ENCODE data around the gene IGFBP2. TPM values are rescaled to one million over a fixed set of nuclear protein-coding genes. Genes with fewer than 3 reads are reported as not detected.
A peak's percentile ranks its signal among the peaks of the same experiment; 100 is the strongest.

The IGFBP2 gene
- total RNA-seq, 2 donors from 2014 or later = 129 to 170 TPM

DNA sequence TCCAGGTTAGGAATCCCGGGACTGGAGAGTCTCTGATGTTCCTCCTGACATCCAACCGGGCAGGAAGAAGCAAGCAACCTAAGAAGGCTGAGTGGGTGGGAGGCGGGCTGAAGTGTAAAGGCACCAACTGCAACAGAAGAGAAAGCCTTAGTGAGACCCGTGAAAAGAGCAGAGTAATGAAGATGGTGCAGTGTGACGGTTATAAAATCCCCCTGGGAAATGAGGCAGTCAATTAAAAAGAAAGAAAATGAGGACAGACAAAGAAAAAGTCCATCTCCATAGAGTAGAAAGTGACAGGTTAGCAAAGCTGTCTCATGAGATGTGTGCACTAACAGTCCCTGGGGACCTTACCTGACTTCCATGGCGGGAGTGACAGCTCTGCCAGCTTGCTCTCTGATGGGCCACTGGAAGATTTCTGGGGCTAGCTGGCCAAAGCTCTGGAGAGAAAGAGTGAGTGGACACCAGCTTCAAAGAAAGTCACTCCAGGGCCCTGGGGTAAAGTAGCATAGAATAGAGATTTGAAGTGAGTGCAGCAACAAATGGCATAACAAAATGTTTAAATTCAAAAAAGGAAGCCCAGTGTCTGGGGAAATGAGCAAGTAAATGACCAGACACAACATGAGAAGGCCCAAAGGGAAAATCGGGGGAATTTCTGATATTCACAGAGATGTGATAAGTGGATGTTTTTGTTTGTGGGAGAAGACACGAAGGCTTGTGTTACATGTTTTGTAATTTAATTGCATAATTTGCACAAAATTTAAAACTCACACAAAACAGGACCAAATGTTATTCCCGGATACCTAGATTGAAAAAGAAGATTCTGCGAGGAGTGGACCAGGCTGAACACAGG, 44.1 kb upstream of the IGFBP2 start:
- no peak overlapping the region for H3K27ac ChIP-seq
- ATAC-seq (no peak), DNase-seq (no peak)
- no peaks in the 10 kb centered on the region for H3K36me3 ChIP-seq (replicated peaks in 1 of 2; ENCODE audit: insufficient read depth in 1 of 2, low read depth in 2 of 2)
- 88 to 93% methylated on average over 10 of the region's 10 CpGs for WGBS, 2 donors
- H3K4me1 ChIP-seq = peaks cover 9% of the 10 kb centered on the region
- no peak overlapping the region for H3K4me3 ChIP-seq
- TF ChIP-seq POLR2A (IDR thresholded peaks at IDR 0.05) = no peak
- TF ChIP-seq, protein P1, sequence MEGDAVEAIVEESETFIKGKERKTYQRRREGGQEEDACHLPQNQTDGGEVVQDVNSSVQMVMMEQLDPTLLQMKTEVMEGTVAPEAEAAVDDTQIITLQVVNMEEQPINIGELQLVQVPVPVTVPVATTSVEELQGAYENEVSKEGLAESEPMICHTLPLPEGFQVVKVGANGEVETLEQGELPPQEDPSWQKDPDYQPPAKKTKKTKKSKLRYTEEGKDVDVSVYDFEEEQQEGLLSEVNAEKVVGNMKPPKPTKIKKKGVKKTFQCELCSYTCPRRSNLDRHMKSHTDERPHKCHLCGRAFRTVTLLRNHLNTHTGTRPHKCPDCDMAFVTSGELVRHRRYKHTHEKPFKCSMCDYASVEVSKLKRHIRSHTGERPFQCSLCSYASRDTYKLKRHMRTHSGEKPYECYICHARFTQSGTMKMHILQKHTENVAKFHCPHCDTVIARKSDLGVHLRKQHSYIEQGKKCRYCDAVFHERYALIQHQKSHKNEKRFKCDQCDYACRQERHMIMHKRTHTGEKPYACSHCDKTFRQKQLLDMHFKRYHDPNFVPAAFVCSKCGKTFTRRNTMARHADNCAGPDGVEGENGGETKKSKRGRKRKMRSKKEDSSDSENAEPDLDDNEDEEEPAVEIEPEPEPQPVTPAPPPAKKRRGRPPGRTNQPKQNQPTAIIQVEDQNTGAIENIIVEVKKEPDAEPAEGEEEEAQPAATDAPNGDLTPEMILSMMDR (IDR thresholded peaks at IDR 0.05) = no peak
- no peaks in the 10 kb centered on the region for H3K9me3 ChIP-seq
- intact Hi-C loops (cut with DNase I) = no loop called here
- H3K27me3 ChIP-seq = no peaks in the 10 kb centered on the region

DNA sequence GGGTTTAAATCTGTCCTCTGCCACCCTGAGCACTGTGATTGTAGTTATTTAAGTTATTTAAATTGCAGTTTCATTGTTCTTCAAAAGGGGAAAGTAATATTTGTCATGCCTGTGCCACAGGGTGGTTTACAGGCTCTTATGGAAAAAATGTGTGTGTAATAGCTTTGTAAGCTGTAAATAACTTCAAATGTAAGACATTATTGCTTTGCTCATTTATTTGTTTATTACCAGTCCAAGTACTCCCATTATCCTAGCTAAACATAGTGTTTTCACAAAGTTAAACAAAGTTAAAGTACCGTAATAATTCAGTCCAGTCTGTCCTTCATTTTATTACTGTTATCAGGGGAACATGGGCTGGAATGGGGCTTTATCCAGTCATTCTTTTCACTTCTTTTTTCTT, 43.4 kb upstream of the IGFBP2 start:
- H3K27me3 ChIP-seq = no peaks in the 10 kb centered on the region
- peaks cover 9% of the 10 kb centered on the region for H3K4me1 ChIP-seq
- no peak overlapping the region for H3K27ac ChIP-seq
- ATAC-seq (no peak), DNase-seq (no peak)
- no peaks in the 10 kb centered on the region for H3K9me3 ChIP-seq
- intact Hi-C loops (cut with DNase I) = no loop called here
- TF ChIP-seq, protein P1 (IDR thresholded peaks at IDR 0.05) = no peak
- no peak for TF ChIP-seq POLR2A (IDR thresholded peaks at IDR 0.05)
- H3K4me3 ChIP-seq = no peak overlapping the region
- 63 to 68% methylated on average over 1 of the region's 1 CpG for WGBS, 2 donors
- no peaks in the 10 kb centered on the region for H3K36me3 ChIP-seq (replicated peaks in 1 of 2; ENCODE audit: insufficient read depth in 1 of 2, low read depth in 2 of 2)

DNA sequence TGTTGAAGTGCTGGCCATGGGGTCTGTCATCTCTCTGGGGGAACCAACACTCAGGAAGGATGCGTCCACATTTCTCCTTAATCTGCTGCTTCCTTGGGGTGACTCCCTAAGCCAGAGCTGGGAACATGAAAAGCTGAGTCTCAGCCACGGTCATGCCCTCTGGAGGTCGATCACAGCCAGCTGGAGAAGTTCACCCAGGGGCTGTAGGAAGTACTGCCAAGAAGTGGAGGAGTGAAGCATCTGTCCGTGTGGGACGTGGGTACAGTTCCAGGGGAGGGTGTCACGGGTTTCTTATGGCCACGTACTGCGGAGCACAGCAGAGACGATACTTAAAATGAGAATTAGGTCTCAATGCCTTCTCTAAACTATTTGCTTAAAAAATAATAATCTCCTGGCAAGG, 42.4 kb upstream of the IGFBP2 start:
- intact Hi-C loops (cut with DNase I) = no loop called here
- Histone ChIP-seq H3K4me3 (no peak overlapping the region), H3K36me3 (replicated peaks in 1 of 2; ENCODE audit: insufficient read depth in 1 of 2, low read depth in 2 of 2) (no peaks in the 10 kb centered on the region), H3K27me3 (no peaks in the 10 kb centered on the region), H3K4me1 (peaks cover 9% of the 10 kb centered on the region), H3K9me3 (no peaks in the 10 kb centered on the region), H3K27ac (no peak overlapping the region)
- no peak for TF ChIP-seq POLR2A (IDR thresholded peaks at IDR 0.05)
- TF ChIP-seq, protein P1 (IDR thresholded peaks at IDR 0.05) = peak in 4 of 7 experiments; percentile 15 to 42 (median 25)
- ATAC-seq (peak; percentile 81), DNase-seq (peak; percentile 51 to 74 (median 64))
- WGBS, 2 donors = 28 to 42% methylated on average over 9 of the region's 9 CpGs

DNA sequence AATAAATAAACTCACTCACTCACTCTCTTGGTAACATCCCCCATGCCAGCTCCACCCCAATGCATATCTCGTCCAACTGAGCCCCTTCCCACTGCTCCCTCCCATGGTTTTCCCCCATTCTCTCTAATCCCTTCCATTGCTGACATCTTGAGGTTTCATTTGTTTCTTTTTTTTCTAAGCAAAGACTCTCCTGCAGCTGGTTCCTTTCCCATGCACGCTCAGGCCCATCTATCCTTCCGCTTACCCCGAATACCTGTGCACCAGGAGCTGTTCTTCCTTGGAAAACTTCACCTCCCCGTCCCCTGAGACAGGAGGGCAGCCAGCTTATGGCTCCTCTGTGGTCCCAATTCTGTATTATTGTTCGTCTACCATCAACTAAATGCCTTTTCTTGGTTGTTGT, 41.7 kb upstream of the IGFBP2 start:
- H3K4me3 ChIP-seq = no peak overlapping the region
- no peaks in the 10 kb centered on the region for H3K36me3 ChIP-seq (replicated peaks in 1 of 2; ENCODE audit: insufficient read depth in 1 of 2, low read depth in 2 of 2)
- no peak for ATAC-seq
- no peak overlapping the region for H3K27ac ChIP-seq
- H3K4me1 ChIP-seq = peaks cover 9% of the 10 kb centered on the region
- H3K27me3 ChIP-seq = no peaks in the 10 kb centered on the region
- no peaks in the 10 kb centered on the region for H3K9me3 ChIP-seq
- no peak for TF ChIP-seq POLR2A (IDR thresholded peaks at IDR 0.05)
- TF ChIP-seq, protein P1 (IDR thresholded peaks at IDR 0.05) = no peak
- peak in 3 of 4 donors; percentile 30 to 57 (median 42) for DNase-seq
- intact Hi-C loops (cut with DNase I) = no loop called here
- WGBS, 2 donors = 41 to 49% methylated on average over 6 of the region's 6 CpGs

DNA sequence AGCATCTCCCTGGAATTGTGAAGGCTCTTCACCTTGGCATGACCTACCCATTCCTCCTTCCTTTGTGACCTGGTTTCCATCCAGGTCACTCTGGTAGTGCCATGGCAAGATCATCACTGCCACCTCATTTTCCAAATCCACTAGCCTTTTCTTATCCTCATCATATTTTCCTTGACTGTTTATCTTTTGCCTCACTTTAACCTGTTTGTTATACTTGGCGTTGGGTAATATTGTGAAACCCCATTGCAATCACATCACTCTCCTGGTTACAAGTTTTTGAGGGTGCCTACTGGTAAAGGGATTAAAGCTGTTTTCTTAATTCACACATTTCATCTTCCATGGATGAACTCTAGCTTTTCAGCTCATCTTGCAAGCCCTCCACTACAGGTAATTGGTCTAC, 39.1 kb upstream of the IGFBP2 start:
- H3K4me3 ChIP-seq = no peak overlapping the region
- ATAC-seq (no peak), DNase-seq (no peak)
- 82 to 83% methylated on average over 1 of the region's 1 CpG for WGBS, 2 donors
- TF ChIP-seq, protein P1 (IDR thresholded peaks at IDR 0.05) = no peak
- no peak for TF ChIP-seq POLR2A (IDR thresholded peaks at IDR 0.05)
- intact Hi-C loops (cut with DNase I) = no loop called here
- no peaks in the 10 kb centered on the region for H3K9me3 ChIP-seq
- no peak overlapping the region for H3K27ac ChIP-seq
- H3K27me3 ChIP-seq = no peaks in the 10 kb centered on the region
- H3K36me3 ChIP-seq (replicated peaks in 1 of 2; ENCODE audit: insufficient read depth in 1 of 2, low read depth in 2 of 2) = no peaks in the 10 kb centered on the region
- H3K4me1 ChIP-seq = peaks cover 9% of the 10 kb centered on the region

Measured in body of pancreas (tissue), 4 donors.